Left lung (tissue), 10 donors: ENCODE results near the gene CCDC186. TPM values are rescaled to one million over a fixed set of nuclear protein-coding genes. Genes with fewer than 3 reads are reported as not detected.

Source experiments
- ATAC-seq: fragments of 200-7000 bp; cut with Tn5 transposase; one replicate; pipeline ENCODE4 v1.9.1; 2020; ENCODE audit warnings: moderate library complexity
- DNase-seq, 4 donors: peaks; one replicate each; pipeline ENCODE4 v3.0.0-alpha.2; 2013 to 2020
- H3K27ac ChIP-seq, 2 donors: fragments of 200-600 bp; sonication (generic) in 1 of 2; one replicate each; pipeline versions ENCODE4 v1.5.0 to v1.8.0; 2020 to 2021
- H3K27me3 ChIP-seq, 2 donors: fragments of 200-600 bp; sonication (generic) in 1 of 2; one replicate each; pipeline versions ENCODE4 v1.5.0 to v1.8.0; 2020 to 2021
- H3K36me3 ChIP-seq, 2 donors: fragments of 200-600 bp; sonication (generic) in 1 of 2; one replicate each; pipeline versions ENCODE4 v1.5.0 to v1.8.0; 2020 to 2021
- H3K4me1 ChIP-seq, 2 donors: fragments of 200-600 bp; one replicate each; pipeline ENCODE4 v1.8.0; 2021
- H3K4me3 ChIP-seq, 2 donors: fragments of 200-600 bp; sonication (generic) in 1 of 2; one replicate each; pipeline versions ENCODE4 v1.5.0 to v1.8.0; 2020 to 2021; ENCODE audit warnings: mild to moderate bottlenecking in 1 of 2
- H3K9me3 ChIP-seq, 2 donors: fragments of 200-600 bp; sonication (generic) in 1 of 2; one replicate each; pipeline versions ENCODE4 v1.5.0 to v1.8.0; 2020 to 2021
- CTCF ChIP-seq, 2 donors: fragments of 200-600 bp; sonication (generic) in 1 of 2; IDR thresholded peaks; one replicate each; pipeline versions ENCODE4 v1.5.0 to v1.8.0; 2021; ENCODE audit warnings: antibody characterized with exemption in 2 of 2
- intact Hi-C, 2 donors: fragments of 100-400 bp; cut with DNase I; formaldehyde crosslinking; loops; one replicate each; pipeline versions ENCODE4 v1.11.2 to v1.14.2; 2022
- polyA plus RNA-seq, 6 donors: library from polyadenylated mRNA; unstranded; fragments of 120-200 nt; gene quantifications; one replicate each; pipeline ENCODE4 v1.2.1, GENCODE V29; 2013; ENCODE audit not compliant: insufficient read length in 6 of 6
- total RNA-seq, 2 donors: library from RNA; stranded (reverse); fragmentation: NEBNext Ultra II Directional; extraction: Animal tissue kit (Norgen Biotek cat#: 25700); gene quantifications; one replicate each; pipeline ENCODE4 v1.2.1, GENCODE V29; 2021
- donor health status: DM: no; HTN: yes; CAD: no.
- donor health status: DM: no; HTN: no; CAD: no.

Gene CCDC186
- total and polyA plus RNA-seq, 8 donors = 25.2 to 46.6 (median 36.0) TPM

DNA sequence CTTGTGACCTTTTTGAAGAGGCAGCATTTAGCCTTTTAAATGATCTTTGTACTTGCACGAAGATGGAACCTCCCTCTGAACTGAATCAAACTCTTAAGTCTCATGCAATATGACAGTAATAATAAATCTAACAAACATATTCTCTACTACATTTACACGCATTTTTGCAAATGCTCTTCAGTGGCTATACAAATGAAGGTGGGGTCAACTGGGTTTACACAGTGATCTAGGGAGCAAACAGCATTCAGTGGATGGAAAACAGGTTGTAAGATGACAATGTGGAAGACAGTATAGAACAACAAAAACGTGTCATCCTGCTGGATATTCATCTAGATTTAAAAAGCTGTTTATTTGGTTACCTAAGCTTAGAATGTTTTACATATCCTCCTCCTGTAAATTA lies 7.5 kb downstream of the CCDC186 start:
- Histone ChIP-seq H3K27ac (peak overlapping the region; percentile 13 to 51), H3K9me3 (peaks cover 0 to 11% of the 10 kb centered on the region in 2 donors), H3K27me3 (no peaks in the 10 kb centered on the region), H3K4me3 (no peak overlapping the region), H3K4me1 (peaks cover 0 to 14% of the 10 kb centered on the region in 2 donors), H3K36me3 (peaks cover 0 to 9% of the 10 kb centered on the region in 2 donors)
- intact Hi-C loops = no loop called here
- DNase-seq (no peak), ATAC-seq (peak; percentile 32)
- no peak for TF ChIP-seq CTCF (IDR thresholded peaks at IDR 0.05)

- peak overlapping the region; percentile 13 to 51 for H3K27ac ChIP-seq
- intact Hi-C loops = no loop called here
Observed at GRCh38 chr10:114166043-114166442, 8.0 kb downstream of the CCDC186 start.

GRCh38 chr10:114163062-114163461 lies 10.9 kb downstream of the CCDC186 start:
- H3K4me1 ChIP-seq = peaks cover 0 to 18% of the 10 kb centered on the region in 2 donors
- DNase-seq (no peak), ATAC-seq (no peak)
- no peak overlapping the region for H3K27ac ChIP-seq
- no peak overlapping the region for H3K4me3 ChIP-seq
- no peak for TF ChIP-seq CTCF (IDR thresholded peaks at IDR 0.05)
- H3K36me3 ChIP-seq = peaks cover 0 to 13% of the 10 kb centered on the region in 2 donors
- H3K9me3 ChIP-seq = no peaks in the 10 kb centered on the region
- intact Hi-C loops = no loop called here
- H3K27me3 ChIP-seq = no peaks in the 10 kb centered on the region

More at GRCh38 chr10:114166043-114166442, 8.0 kb downstream of the CCDC186 start:
- DNase-seq (peak in 1 of 4 donors; percentile 61), ATAC-seq (peak; percentile 76)
- no peak for TF ChIP-seq CTCF (IDR thresholded peaks at IDR 0.05)
- Histone ChIP-seq H3K9me3 (peaks cover 0 to 11% of the 10 kb centered on the region in 2 donors), H3K36me3 (peaks cover 0 to 10% of the 10 kb centered on the region in 2 donors), H3K4me3 (no peak overlapping the region), H3K4me1 (peaks cover 0 to 9% of the 10 kb centered on the region in 2 donors), H3K27me3 (no peaks in the 10 kb centered on the region)

- Histone ChIP-seq H3K27me3 (no peaks in the 10 kb centered on the region), H3K9me3 (no peaks in the 10 kb centered on the region), H3K27ac (no peak overlapping the region), H3K4me1 (peaks cover 0 to 10% of the 10 kb centered on the region in 2 donors), H3K36me3 (peaks cover 0 to 41% of the 10 kb centered on the region in 2 donors), H3K4me3 (no peak overlapping the region)
- intact Hi-C loops = no loop called here
- no peak for TF ChIP-seq CTCF (IDR thresholded peaks at IDR 0.05)
- DNase-seq (no peak), ATAC-seq (no peak)
Observed at GRCh38 chr10:114157912-114158311, 16.1 kb downstream of the CCDC186 start.

- intact Hi-C loops = no loop called here
Observed at GRCh38 chr10:114151892-114152291, 22.1 kb downstream of the CCDC186 start.

More at GRCh38 chr10:114151892-114152291, 22.1 kb downstream of the CCDC186 start:
- Histone ChIP-seq H3K4me3 (no peak overlapping the region), H3K27me3 (no peaks in the 10 kb centered on the region), H3K4me1 (no peaks in the 10 kb centered on the region), H3K9me3 (no peaks in the 10 kb centered on the region), H3K27ac (no peak overlapping the region), H3K36me3 (peaks cover 0 to 56% of the 10 kb centered on the region in 2 donors)
- DNase-seq = no peak
- ATAC-seq = no peak
- TF ChIP-seq CTCF (IDR thresholded peaks at IDR 0.05) = no peak
